Left hindlimb (tissue), 1 donor: ENCODE data around the gene VAT1.
A peak's percentile ranks its signal among the peaks of the same experiment; 100 is the strongest.
"Not testable (repeated sequence)": the region's sequence is repeated elsewhere in the genome, so short reads cannot be mapped to it uniquely, and the experiment has no call there.

Source experiments
- DNase-seq: peaks from one replicate; pipeline ENCODE4 v3.0.0-alpha.2; 2018

VAT1 gene

DNA sequence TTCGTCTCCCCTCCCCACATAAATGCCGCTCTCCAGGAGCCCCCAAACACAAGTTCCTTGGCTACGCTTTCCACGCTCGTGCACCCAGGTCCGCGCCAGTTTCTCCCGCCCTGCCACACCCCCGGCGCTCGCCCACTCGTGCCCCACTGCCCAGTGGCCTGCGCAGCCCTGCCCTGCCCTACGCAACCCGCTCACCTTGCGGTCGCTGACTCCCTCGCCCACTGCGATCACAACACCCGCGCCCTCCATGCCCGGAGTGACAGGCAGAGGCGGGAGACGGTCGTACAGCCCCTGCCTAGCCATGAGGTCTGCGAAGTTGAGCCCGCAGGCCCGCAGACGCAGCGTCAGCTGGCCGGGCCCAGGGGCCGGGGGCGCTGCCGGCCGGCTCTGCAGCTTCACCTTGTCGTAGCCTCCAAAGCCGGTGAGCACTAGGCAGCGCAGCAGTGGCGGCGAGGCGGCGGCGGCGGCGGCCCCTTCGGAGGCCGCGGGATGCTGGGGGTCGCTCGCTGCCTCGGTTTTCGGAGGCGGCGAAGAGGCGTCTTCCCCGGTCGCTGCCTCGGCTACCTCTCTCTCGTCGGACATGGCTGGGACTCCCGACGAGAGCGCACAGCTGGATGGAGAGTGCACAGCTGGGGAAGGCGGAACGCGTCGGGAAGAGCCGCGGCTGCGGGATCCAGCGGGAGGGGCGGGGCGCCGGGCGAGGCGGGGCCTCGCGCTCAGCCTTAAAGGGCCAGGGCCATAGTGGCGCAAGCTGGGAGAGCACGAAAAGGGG lies at the start of gene VAT1:
TSS of gene VAT1 (minus strand) at position 645 of the 772 bp plus-strand sequence. CDS start at position 582, 63 bp downstream.
- peak; percentile 87 for DNase-seq

- no peak for DNase-seq
Observed at GRCh38 chr17:43070872-43071271, 48.7 kb upstream of the VAT1 start.

- no peak for DNase-seq
Observed at GRCh38 chr17:43070257-43070656, 48.1 kb upstream of the VAT1 start.

GRCh38 chr17:43069368-43069898 lies 47.2 kb upstream of the VAT1 start:
- DNase-seq = no peak

DNA sequence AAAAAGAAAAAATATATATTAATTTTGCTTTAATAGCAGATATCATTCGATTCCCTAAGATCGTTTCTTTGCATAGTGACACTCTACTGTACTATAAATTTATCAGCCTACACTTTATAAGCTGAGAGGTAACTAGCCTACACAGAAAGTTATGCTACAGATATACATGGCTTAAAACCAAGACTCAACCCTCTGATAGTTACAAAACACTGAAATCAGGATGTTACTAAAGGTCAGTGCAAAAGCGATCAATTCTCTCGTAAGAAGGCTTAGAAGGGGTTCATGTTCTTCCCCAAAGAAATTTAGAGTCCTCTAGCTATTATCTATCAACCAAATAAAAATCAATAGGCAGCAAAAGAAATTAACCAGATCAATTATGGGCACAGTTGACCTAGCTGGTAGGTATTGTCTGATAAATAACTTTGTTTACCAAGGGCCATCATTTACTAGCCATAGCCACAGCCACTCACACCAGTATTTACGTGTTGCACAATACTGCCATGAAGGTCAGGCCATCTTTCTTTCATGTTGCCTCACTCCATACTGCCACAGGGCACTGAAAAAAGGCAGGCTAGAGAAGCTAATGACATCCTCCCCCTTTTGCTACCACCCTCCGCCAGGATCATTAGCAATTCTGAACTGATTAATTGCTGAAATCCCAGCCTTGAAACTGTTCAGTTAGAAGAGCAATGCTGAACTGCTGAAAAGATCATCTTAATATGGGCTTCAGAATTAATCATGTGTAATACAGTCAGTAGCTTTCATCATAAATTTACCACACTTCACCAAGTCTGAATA lies 46.6 kb upstream of the VAT1 start:
- no peak for DNase-seq

DNA sequence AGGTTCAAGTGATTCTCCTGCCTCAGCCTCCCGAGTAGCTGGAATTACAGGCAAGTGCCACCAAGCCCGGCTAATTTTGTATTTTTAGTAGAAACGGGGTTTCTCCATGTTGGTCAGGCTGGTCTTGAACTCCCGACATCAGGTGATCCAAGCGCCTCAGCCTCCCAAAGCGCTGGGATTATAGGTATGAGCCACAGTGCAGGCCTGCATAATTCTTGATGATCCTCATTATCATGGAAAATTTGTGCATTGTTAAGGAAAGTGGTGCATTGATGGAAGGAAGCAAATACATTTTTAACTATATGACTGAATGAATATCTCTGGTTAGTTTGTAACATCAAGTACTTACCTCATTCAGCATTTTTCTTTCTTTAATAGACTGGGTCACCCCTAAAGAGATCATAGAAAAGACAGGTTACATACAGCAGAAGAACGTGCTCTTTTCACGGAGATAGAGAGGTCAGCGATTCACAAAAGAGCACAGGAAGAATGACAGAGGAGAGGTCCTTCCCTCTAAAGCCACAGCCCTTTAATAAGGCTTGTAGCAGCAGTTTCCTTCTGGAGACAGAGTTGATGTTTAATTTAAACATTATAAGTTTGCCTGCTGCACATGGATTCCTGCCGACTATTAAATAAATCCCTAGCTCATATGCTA lies 40.9 kb upstream of the VAT1 start:
- DNase-seq = no peak

GRCh38 chr17:43056051-43056450 lies 33.9 kb upstream of the VAT1 start:
- DNase-seq = no peak

DNA sequence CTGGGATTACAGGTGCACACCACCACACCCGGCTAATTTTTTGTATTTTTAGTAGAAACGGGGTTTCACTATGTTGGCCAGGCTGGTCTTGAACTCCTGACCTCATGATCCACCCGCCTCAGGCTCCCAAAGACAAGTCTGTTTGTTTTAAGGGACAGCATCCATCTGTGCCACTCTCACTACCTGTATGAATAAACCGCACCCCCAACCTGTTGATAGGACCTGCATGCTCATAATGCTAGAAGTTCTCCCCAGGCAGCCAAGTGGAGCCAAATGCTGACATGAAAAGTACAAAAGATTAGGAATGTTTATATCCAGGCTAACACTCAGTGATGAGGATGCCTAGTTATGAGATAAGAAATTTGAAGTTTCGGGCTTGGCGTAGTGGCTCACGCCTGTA lies 30.8 kb upstream of the VAT1 start:
- not testable (repeated sequence) for DNase-seq

DNA sequence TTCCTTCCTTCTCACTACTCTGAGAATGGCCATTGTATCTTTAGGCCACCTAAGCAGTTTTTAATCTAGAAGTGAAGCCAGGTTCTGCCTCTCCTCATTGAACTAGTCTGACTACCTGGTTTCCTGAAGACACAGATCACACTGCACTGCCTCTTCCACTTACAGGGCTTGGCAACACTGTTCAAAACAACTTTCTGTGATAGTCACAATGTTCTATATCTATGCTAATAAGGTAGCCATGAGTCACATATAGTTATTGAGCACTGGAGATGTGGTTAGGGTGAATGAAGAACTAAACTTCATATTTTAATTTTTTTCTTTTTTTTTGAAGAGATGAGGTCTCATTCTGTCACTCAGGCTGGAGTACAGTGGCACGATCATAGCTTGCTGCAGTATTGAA lies 29.8 kb upstream of the VAT1 start:
- DNase-seq = no peak

GRCh38 chr17:43044024-43044423 lies 21.8 kb upstream of the VAT1 start:
- no peak for DNase-seq

- no peak for DNase-seq
Observed at GRCh38 chr17:43043307-43043706, 21.1 kb upstream of the VAT1 start.

- no peak for DNase-seq
Observed at GRCh38 chr17:43042025-43042628, 19.9 kb upstream of the VAT1 start.

DNA sequence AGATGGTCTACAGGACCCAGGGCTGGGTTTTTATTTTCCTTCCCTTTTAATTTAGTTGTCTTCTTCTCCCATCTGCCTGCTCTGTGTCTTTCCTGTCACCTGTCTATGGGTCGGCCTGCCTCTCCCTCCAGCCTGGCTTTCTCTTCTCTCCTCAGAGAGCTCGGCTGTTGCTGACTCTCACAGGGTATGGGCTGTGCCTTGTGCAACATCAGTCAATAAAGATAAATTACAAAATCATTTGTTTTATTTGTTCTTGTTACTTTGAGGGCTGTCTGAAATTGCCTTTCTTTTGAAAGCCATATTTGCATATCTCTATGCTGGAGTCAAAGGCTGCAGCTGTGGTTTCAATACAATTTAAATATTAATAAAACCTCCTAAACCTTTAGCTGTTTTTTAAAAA lies 18.5 kb upstream of the VAT1 start:
- DNase-seq = no peak

DNA sequence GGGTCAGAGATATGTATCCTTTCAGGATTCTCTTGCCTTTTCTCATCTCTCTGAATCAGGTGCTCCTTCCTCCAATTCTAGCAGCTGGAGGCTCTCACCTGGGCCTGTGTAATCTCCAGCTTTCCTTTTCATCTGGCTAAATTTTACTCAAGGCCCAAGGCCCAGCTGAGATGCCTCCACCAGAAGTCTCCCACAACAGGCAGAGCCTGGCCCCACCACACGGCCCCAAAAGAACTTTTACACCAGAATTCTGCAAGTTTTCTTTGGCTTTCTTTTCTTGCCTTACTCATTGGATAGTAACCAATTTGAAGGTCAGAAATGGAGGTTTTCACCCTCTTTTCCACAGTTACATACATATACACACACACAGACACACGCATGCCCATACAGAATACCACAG lies 17.5 kb upstream of the VAT1 start:
- DNase-seq = no peak

GRCh38 chr17:43034894-43035293 lies 12.7 kb upstream of the VAT1 start:
- no peak for DNase-seq

DNA sequence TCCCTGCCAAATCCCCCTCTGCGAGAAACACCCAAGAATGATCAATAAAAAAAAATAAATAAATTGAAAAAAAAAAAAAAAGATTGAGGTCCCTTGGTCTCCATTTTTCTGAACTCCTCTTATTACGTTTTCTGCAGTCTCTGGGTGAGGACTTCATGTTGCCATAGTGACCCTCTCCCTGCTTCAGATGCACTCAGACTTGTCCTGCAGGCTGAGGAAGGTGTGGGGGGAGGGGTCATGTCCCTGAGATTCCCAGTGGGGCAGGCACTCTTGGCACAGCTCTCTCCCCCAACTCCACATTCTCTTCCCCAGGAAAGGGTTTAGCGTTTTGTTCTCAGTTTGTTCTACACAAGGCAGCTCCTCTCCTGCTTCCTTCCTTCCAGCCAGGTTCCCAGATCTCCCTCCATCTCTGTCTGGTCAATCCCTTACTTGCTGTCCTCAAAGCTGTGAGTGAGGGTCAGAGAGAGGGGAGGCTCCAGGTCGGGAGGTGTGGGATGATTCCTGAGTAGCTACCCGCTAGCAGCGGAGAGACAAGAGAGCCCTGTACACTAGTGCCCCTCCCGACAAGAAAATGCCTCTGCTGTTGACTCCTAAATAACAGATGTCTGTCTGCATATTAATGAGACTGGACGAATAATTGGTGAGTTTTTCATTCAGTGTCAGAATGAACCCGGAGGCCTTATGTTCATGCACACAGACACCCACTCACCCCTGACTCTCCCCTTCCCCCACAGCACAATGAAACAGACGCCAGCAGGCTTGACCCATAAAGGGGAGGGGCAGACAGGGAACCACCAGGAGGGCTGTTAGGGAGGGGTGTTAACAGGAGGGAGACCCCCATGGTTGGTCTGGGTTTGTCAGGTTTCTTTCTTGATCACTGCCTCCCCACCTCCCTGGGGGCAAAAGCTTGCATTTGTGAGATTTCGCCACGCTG lies 12.0 kb upstream of the VAT1 start:
- no peak for DNase-seq

- DNase-seq = no peak
Observed at GRCh38 chr17:43031666-43032065, 9.5 kb upstream of the VAT1 start.

- DNase-seq = no peak
Observed at GRCh38 chr17:43030137-43030767, 8.1 kb upstream of the VAT1 start.

DNA sequence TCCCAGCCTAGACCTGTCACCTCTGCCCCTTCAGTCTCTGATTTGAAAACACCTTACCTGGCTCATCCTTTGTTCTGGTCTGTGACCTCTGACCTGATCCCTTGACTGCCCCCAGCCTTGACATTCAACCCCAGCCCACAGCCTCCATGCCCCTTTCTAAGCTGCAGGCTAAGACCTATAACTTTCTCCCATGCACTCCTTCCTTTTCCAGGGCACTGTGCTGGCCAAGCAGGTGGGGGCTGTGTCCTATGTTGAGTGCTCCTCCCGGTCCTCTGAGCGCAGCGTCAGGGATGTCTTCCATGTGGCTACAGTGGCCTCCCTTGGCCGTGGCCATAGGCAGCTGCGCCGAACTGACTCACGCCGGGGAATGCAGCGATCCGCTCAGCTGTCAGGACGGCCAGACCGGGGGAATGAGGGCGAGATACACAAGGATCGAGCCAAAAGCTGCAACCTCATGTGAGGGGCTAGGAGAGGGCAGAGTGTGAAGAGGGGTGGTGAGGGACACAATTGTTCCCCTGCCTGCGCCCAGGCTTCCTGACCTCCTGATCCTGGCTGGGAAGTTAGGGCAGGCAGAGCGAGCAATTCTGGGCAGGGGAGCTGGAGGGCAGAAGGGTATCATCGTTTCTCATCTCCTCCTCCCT lies 6.2 kb upstream of the VAT1 start:
- no peak for DNase-seq

- DNase-seq = no peak
Observed at GRCh38 chr17:43027091-43028032, 5.2 kb upstream of the VAT1 start.
